Measurements from ENCODE around the gene ARVCF. TPM values are rescaled to one million over a fixed set of nuclear protein-coding genes. Genes with fewer than 3 reads are reported as not detected.

The ARVCF gene
- total RNA-seq, 3 donors from 2014 or later = 13.0 to 51.2 (median 44.2) TPM

GRCh38 chr22:20000246-20001081, 16.2 kb downstream of the ARVCF start:
- no peak overlapping the region for H3K27ac ChIP-seq

DNA sequence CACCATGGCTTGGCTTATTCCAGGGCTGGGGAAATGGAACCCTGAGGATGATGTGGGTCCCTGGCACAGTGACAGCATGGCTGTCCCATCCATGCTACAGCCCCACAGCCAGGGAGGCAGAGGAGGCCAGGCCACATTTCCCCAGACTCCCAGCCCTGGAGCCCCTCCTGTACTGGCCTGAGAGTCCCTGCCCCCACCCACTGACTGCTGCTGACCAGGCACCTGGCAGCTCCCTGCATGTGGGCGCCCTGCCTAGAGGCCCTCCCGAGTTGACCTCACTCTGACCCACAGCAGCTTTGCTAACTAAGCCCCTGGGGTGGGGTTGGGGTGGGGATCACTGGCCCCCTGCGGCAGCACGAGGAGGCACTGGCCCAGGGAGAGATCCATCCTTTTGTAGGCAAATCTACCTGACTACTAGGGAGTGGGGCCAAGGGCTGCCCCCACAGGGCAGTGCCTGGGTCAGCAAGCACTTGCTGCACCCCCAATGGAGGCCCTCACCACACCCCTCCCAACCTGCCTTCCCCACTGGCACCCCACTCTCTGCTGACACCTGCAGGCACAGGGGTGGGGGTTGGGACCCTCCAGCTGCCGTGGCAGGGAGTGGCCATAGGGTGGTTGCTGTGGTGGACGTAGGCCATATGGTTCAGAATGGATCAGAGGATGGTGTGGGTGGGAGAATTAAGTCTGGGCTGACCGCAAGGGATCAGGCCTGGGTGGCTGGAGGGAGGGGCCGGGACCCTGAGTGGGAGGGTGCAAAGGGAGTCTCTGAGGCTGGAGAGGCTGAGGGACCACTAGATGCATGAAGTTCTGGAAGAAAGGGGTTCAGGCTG, 17.4 kb downstream of the ARVCF start:
- Histone ChIP-seq H3K27ac (no peak overlapping the region), H3K4me3 (no peak overlapping the region), H3K27me3 (no peaks in the 10 kb centered on the region), H3K36me3 (no peaks in the 10 kb centered on the region), H3K9me3 (peaks cover 0 to 5% of the 10 kb centered on the region in 2 donors), H3K4me1 (peaks cover 0 to 5% of the 10 kb centered on the region in 2 donors)
- intact Hi-C loops (cut with DNase I; ENCODE audit: low total_unique reads) = no loop called here
- no peak for DNase-seq (ENCODE audit: low spot score in 2 of 2)
- TF ChIP-seq CTCF (IDR thresholded peaks at IDR 0.05) (no peak), POLR2A (IDR thresholded peaks at IDR 0.05) (no peak), POLR2AphosphoS5 (IDR thresholded peaks at IDR 0.05) (no peak)

More at GRCh38 chr22:20000246-20001081, 16.2 kb downstream of the ARVCF start:
- H3K36me3 ChIP-seq = no peaks in the 10 kb centered on the region
- intact Hi-C loops (cut with DNase I; ENCODE audit: low total_unique reads) = no loop called here
- DNase-seq (ENCODE audit: low spot score in 2 of 2) = no peak
- H3K4me3 ChIP-seq = no peak overlapping the region
- TF ChIP-seq CTCF (IDR thresholded peaks at IDR 0.05) (no peak), POLR2AphosphoS5 (IDR thresholded peaks at IDR 0.05) (no peak), POLR2A (IDR thresholded peaks at IDR 0.05) (no peak)
- H3K4me1 ChIP-seq = peaks cover 0 to 5% of the 10 kb centered on the region in 2 donors
- H3K9me3 ChIP-seq = peaks cover 0 to 5% of the 10 kb centered on the region in 2 donors
- no peaks in the 10 kb centered on the region for H3K27me3 ChIP-seq

GRCh38 chr22:19998232-19998951, 18.2 kb downstream of the ARVCF start:
- H3K4me3 ChIP-seq = no peak overlapping the region
- no peak overlapping the region for H3K27ac ChIP-seq
- H3K9me3 ChIP-seq = peaks cover 0 to 4% of the 10 kb centered on the region in 2 donors
- H3K27me3 ChIP-seq = no peaks in the 10 kb centered on the region
- peaks cover 0 to 5% of the 10 kb centered on the region in 2 donors for H3K4me1 ChIP-seq
- no peak for DNase-seq (ENCODE audit: low spot score in 2 of 2)
- H3K36me3 ChIP-seq = no peaks in the 10 kb centered on the region
- intact Hi-C loops (cut with DNase I; ENCODE audit: low total_unique reads) = no loop called here
- TF ChIP-seq POLR2AphosphoS5 (IDR thresholded peaks at IDR 0.05) (no peak), POLR2A (IDR thresholded peaks at IDR 0.05) (no peak), CTCF (IDR thresholded peaks at IDR 0.05) (no peak)

DNA sequence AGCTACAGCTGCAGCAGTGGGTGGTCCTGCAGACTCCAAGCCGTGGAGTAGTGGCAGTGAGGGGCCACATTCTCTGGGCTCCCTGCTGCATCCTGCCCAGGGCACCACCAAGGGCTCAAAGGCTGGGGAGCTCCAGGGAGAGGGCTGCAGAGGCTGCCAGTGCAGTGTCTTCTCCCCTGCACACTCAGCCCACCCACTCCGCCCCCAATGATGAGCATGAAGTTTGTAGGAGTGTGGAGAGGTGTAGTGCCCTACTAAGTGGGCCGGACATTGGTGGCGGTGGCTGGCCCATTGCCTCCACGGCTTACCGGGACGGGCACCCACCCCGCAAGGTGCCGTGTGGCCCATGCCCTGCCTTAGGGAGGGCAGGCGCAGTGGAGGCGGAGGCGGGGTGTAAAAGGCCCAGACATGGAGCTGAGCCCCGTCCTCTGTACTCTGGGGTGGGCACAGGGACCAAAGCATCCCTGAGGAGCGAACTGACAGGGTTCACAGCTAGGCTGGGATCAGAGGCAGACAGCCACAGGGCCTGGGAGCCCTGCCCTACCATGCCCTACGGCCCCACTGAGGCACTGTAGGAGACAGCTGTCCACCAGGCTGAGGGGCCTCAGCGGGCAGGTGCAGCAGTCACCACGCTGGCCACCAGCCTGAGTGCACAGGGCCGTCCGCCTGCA, 18.9 kb downstream of the ARVCF start:
- H3K36me3 ChIP-seq = no peaks in the 10 kb centered on the region
- no peaks in the 10 kb centered on the region for H3K27me3 ChIP-seq
- TF ChIP-seq POLR2AphosphoS5 (IDR thresholded peaks at IDR 0.05) = no peak
- TF ChIP-seq POLR2A (IDR thresholded peaks at IDR 0.05) = no peak
- intact Hi-C loops (cut with DNase I; ENCODE audit: low total_unique reads) = no loop called here
- H3K4me3 ChIP-seq = no peak overlapping the region
- H3K9me3 ChIP-seq = no peaks in the 10 kb centered on the region
- peaks cover 0 to 5% of the 10 kb centered on the region in 2 donors for H3K4me1 ChIP-seq
- no peak overlapping the region for H3K27ac ChIP-seq
- no peak for DNase-seq (ENCODE audit: low spot score in 2 of 2)
